NT2/D1 (cell line): ENCODE results near the gene OCSTAMP.

Experiments used
- DNase-seq: peaks from one replicate; pipeline ENCODE4 v3.0.0-alpha.2; 2011; ENCODE audit warnings: low read depth, low spot score
- H3K27me3 ChIP-seq: 2 replicates; pipeline ENCODE4 v1.6.0; 2011; ENCODE audit warnings: mild to moderate bottlenecking; ENCODE audit not compliant: insufficient read length, insufficient read depth
- H3K36me3 ChIP-seq: 2 replicates; pipeline ENCODE4 v1.6.1; 2011; ENCODE audit warnings: mild to moderate bottlenecking, low read length, mixed read lengths; ENCODE audit not compliant: insufficient read depth, insufficient read length
- H3K4me1 ChIP-seq: 2 replicates; pipeline ENCODE4 v1.5.1; 2011; ENCODE audit not compliant: insufficient read depth, insufficient read length
- H3K4me3 ChIP-seq: 2 replicates; pipeline ENCODE4 v1.5.1; 2011; ENCODE audit warnings: low read depth; ENCODE audit not compliant: insufficient read length
- H3K9ac ChIP-seq: 2 replicates; pipeline ENCODE4 v1.6.0; 2011; ENCODE audit warnings: low read depth; ENCODE audit not compliant: insufficient read length
- H3K9me3 ChIP-seq: 2 replicates; pipeline ENCODE4 v1.5.1; 2011; ENCODE audit warnings: mild to moderate bottlenecking, low read length; ENCODE audit not compliant: insufficient read depth
- SUZ12 ChIP-seq: IDR thresholded peaks from 2 replicates; pipeline ENCODE4 v1.6.1; 2011; ENCODE audit not compliant: insufficient read length, insufficient read depth; ENCODE audit errors: extremely low read depth
- YY1 ChIP-seq: IDR thresholded peaks from 2 replicates; pipeline ENCODE4 v1.6.1; 2011; ENCODE audit not compliant: insufficient read length, insufficient read depth
- ZNF274 ChIP-seq: IDR thresholded peaks from 2 replicates; pipeline ENCODE4 v1.6.1; 2011; ENCODE audit warnings: mild to moderate bottlenecking, low read depth, low read length

The OCSTAMP gene

DNA sequence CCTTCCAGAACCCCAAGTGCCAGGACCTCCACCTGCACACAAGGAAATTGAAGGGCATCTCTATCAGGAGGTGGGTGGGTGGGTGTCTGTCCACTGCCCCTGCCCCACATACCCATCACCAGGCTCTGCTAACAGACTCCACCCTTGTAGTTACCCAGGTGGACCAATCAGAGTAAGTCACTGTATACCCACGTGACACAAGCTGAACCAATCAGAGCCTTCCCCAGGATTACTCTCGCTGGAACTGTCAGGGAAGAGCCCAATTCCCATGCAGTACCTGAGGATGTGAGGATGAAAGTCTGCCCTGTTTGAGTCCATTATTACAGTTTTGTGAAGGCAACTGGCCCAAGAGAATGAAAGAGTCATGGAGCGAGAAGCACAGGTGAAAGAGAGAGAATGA is 4.2 kb downstream of the OCSTAMP start:
- Histone ChIP-seq H3K4me1 (peaks cover 8% of the 10 kb centered on the region), H3K9ac (no peak overlapping the region)

DNA sequence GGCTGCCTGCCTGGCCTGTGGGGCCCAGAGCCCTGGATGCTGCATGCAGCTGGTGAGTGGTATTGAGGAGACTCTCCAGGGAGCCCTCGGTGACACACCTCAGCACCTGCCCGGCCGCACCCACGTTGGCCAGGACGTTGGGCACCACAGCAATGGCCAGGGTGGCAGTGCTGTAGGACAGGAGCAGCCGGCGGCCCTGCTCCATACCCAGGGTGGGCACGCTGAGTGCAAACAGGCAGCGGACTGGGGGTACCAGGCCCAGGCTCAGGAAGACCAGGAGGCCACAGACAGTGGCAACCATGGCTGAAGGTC is 4.7 kb downstream of the OCSTAMP start:
- TF ChIP-seq SUZ12, result no peak
- no peak for TF ChIP-seq YY1
- no peak for TF ChIP-seq ZNF274
- DNase-seq, result no peak
- H3K9ac ChIP-seq, result no peak overlapping the region
- H3K27me3 ChIP-seq, result no peaks in the 10 kb centered on the region
- no peaks in the 10 kb centered on the region for H3K36me3 ChIP-seq
- H3K4me3 ChIP-seq, result no peak overlapping the region
- peaks cover 6% of the 10 kb centered on the region for H3K4me1 ChIP-seq
- H3K9me3 ChIP-seq, result no peaks in the 10 kb centered on the region

More for the DNA sequence above, 4.2 kb downstream of the OCSTAMP start:
- H3K36me3 ChIP-seq, result no peaks in the 10 kb centered on the region
- H3K9me3 ChIP-seq, result no peaks in the 10 kb centered on the region
- H3K27me3 ChIP-seq, result no peaks in the 10 kb centered on the region
- no peak for DNase-seq
- no peak overlapping the region for H3K4me3 ChIP-seq
- TF ChIP-seq YY1, result no peak
- TF ChIP-seq SUZ12, result no peak
- no peak for TF ChIP-seq ZNF274

GRCh38 chr20:46545077-46545826 is 5.2 kb downstream of the OCSTAMP start:
- DNase-seq, result no peak

GRCh38 chr20:46544576-46544975 is 5.9 kb downstream of the OCSTAMP start:
- Histone ChIP-seq H3K27me3 (no peaks in the 10 kb centered on the region), H3K9me3 (no peaks in the 10 kb centered on the region), H3K9ac (no peak overlapping the region), H3K4me1 (peaks cover 3% of the 10 kb centered on the region), H3K36me3 (no peaks in the 10 kb centered on the region), H3K4me3 (no peak overlapping the region)
- TF ChIP-seq ZNF274 (no peak), YY1 (no peak), SUZ12 (no peak)
- no peak for DNase-seq

More at GRCh38 chr20:46545077-46545826, 5.2 kb downstream of the OCSTAMP start:
- Histone ChIP-seq H3K36me3 (no peaks in the 10 kb centered on the region), H3K4me3 (no peak overlapping the region), H3K9me3 (no peaks in the 10 kb centered on the region), H3K27me3 (no peaks in the 10 kb centered on the region), H3K4me1 (peaks cover 3% of the 10 kb centered on the region), H3K9ac (no peak overlapping the region)
- TF ChIP-seq ZNF274, result no peak
- no peak for TF ChIP-seq YY1
- TF ChIP-seq SUZ12, result no peak

- no peak overlapping the region for H3K4me3 ChIP-seq
- no peak for DNase-seq
- H3K27me3 ChIP-seq, result no peaks in the 10 kb centered on the region
- no peaks in the 10 kb centered on the region for H3K36me3 ChIP-seq
- H3K9ac ChIP-seq, result no peak overlapping the region
- no peaks in the 10 kb centered on the region for H3K9me3 ChIP-seq
- H3K4me1 ChIP-seq, result peaks cover 3% of the 10 kb centered on the region
- TF ChIP-seq ZNF274 (no peak), YY1 (no peak), SUZ12 (no peak)
These were observed 6.5 kb downstream of the OCSTAMP start for GRCh38 chr20:46543959-46544358.

GRCh38 chr20:46543033-46543432 is 7.4 kb downstream of the OCSTAMP start:
- no peaks in the 10 kb centered on the region for H3K9me3 ChIP-seq
- DNase-seq, result no peak
- H3K4me1 ChIP-seq, result peaks cover 3% of the 10 kb centered on the region
- no peak overlapping the region for H3K9ac ChIP-seq
- no peaks in the 10 kb centered on the region for H3K27me3 ChIP-seq
- no peaks in the 10 kb centered on the region for H3K36me3 ChIP-seq
- H3K4me3 ChIP-seq, result no peak overlapping the region
- TF ChIP-seq ZNF274, result no peak
- TF ChIP-seq SUZ12, result no peak
- TF ChIP-seq YY1, result no peak

GRCh38 chr20:46541229-46541935 is 9.1 kb downstream of the OCSTAMP start:
- Histone ChIP-seq H3K36me3 (no peaks in the 10 kb centered on the region), H3K9me3 (no peaks in the 10 kb centered on the region), H3K27me3 (no peaks in the 10 kb centered on the region), H3K4me1 (peaks cover 3% of the 10 kb centered on the region), H3K9ac (no peak overlapping the region), H3K4me3 (no peak overlapping the region)
- TF ChIP-seq ZNF274, result no peak
- no peak for TF ChIP-seq SUZ12
- no peak for TF ChIP-seq YY1
- DNase-seq, result no peak
